K562 (cell line): ENCODE results near the gene PRKRIP1. TPM values are rescaled to one million over a fixed set of nuclear protein-coding genes. Genes with fewer than 3 reads are reported as not detected.

Experiments used
- EP400 ChIP-seq: fragments of 450-650 bp; IDR thresholded peaks from 2 replicates; pipeline ENCODE4 v1.6.1; 2017; ENCODE audit warnings: antibody characterized with exemption, mild to moderate bottlenecking, moderate library complexity
- ETS1 ChIP-seq: conservative IDR thresholded peaks from 2 replicates; pipeline ENCODE4 v1.6.1; 2011; ENCODE audit warnings: low read depth, mild to moderate bottlenecking, low read length; ENCODE audit not compliant: control insufficient read depth
- FOXA3 ChIP-seq, 2 experiments: fragments of 450-650 bp in 1 of 2; sonication (generic) in 1 of 2; formaldehyde crosslinking; IDR thresholded peaks in 1 of 2; conservative IDR thresholded peaks in 1 of 2; 2 replicates each; pipeline versions ENCODE4 v1.4.0 to v1.8.0; 2020 to 2022; ENCODE audit warnings: mild to moderate bottlenecking in 2 of 2, missing genetic modification reagents in 1 of 2
- L3MBTL2 ChIP-seq: fragments of 450-650 bp; IDR thresholded peaks from 2 replicates; pipeline ENCODE4 v1.6.1; 2016; ENCODE audit warnings: mild to moderate bottlenecking, moderate library complexity
- MIER1 ChIP-seq: fragments of 450-650 bp; IDR thresholded peaks from 2 replicates; pipeline ENCODE4 v1.6.1; 2016; ENCODE audit warnings: antibody characterized with exemption, mild to moderate bottlenecking, low read depth
- MNT ChIP-seq, 2 experiments: fragments of 450-650 bp; conservative IDR thresholded peaks; 2 replicates each; pipeline ENCODE4 v1.6.1; 2017; ENCODE audit warnings: mild to moderate bottlenecking in 2 of 2, moderate library complexity in 2 of 2
- TSHZ1 ChIP-seq: fragments of 250-450 bp; sonication (Bioruptor Pico); IDR thresholded peaks from 2 replicates; pipeline ENCODE4 v1.4.0; 2020; ENCODE audit warnings: mild to moderate bottlenecking, moderate library complexity
- UBTF ChIP-seq, 2 experiments: IDR thresholded peaks; 2 replicates each; pipeline ENCODE4 v1.6.1; 2012; ENCODE audit warnings: improper control_type of control experiment in 2 of 2, low read depth in 2 of 2, low read length in 2 of 2, borderline replicate concordance in 1 of 2
- polyA plus RNA-seq, 8 experiments: library from polyadenylated mRNA; depleted of rRNA in 4 of 8; stranded (reverse) in 5 of 8; unstranded in 3 of 8; fragments of >200 nt; fragmentation: Nextera tagmentation in 2 of 8; fragmentation: Illumina TruSeq in 1 of 8; extraction: Ambion mirVana in 2 of 8; extraction: Trizol in 1 of 8; gene quantifications; 2 replicates each; pipeline versions ENCODE4 v1.2.1 to v1.2.3, GENCODE V29; 2011 to 2014; ENCODE audit warnings: inconsistent platforms in 1 of 8, missing spikeins in 1 of 8
- total RNA-seq, 7 experiments: library from RNA; depleted of rRNA in 6 of 7; stranded (reverse); fragments of >200 nt in 6 of 7; fragmentation: Illumina TruSeq in 2 of 7; extraction: Trizol in 2 of 7; gene quantifications; 2 replicates each; pipeline versions ENCODE4 v1.2.1 to v1.2.3, GENCODE V29; 2011 to 2021; ENCODE audit warnings: low replicate concordance in 1 of 7

PRKRIP1 gene
- total and polyA plus RNA-seq, 9 of the 15 experiments (the other 6 are each of a cell fraction or from before 2014, with no cell fraction given), result 14.9 to 52.1 (median 19.8) TPM

GRCh38 chr7:102451371-102452054, 55.4 kb downstream of the PRKRIP1 start (continued):
- peak; percentile 70 for TF ChIP-seq L3MBTL2
- TF ChIP-seq EP400, result peak; percentile 45; the same call in 1 of the 2 replicates
- no peak for TF ChIP-seq TSHZ1
- 0 out of 4 replicates have a peak, but pooled peaks of 1 of the 2 experiments have one; percentile 19 for TF ChIP-seq FOXA3 (CRISPR knock-in tag; conservative IDR thresholded peaks at IDR 0.05 in 1 of 2, IDR thresholded peaks at IDR 0.05 in 1 of 2)
- no peak for TF ChIP-seq ETS1
- TF ChIP-seq UBTF (IDR thresholded peaks at IDR 0.05; ENCODE audit: borderline replicate concordance in 1 of 2, low read depth in 2 of 2, low read length in 2 of 2), result 0 out of 4 replicates have a peak, but pooled peaks of 1 of the 2 experiments have one; percentile 32
- TF ChIP-seq MNT (conservative IDR thresholded peaks at IDR 0.05), result peak in 1 of 2 experiments; percentile 76; a peak in 1 of 4 replicates
- no peak for TF ChIP-seq MIER1
